ENCODE data around the gene FOXS1.
A peak's percentile ranks its signal among the peaks of the same experiment; 100 is the strongest.

FOXS1 gene

GRCh38 chr20:31824125-31824485, 21.3 kb downstream of the FOXS1 start:
- Histone ChIP-seq H3K9ac (ENCODE audit: low read length) (no peak overlapping the region), H3K9me3 (ENCODE audit: control insufficient read depth, low read length) (no peaks in the 10 kb centered on the region), H3K14ac (ENCODE audit: low read length in 2 of 2) (no peak overlapping the region), H2BK120ac (ENCODE audit: low read depth, low read length) (no peak overlapping the region), H3K27ac (ENCODE audit: low read length, poor library complexity, severe bottlenecking) (no peak overlapping the region), H3K4me1 (ENCODE audit: control insufficient read depth, insufficient read depth, low read depth, low read length) (peaks cover 26% of the 10 kb centered on the region), H4K91ac (ENCODE audit: low read length) (no peak overlapping the region), H3K4me2 (ENCODE audit: low read length, poor library complexity, severe bottlenecking) (no peak overlapping the region), H3K36me3 (ENCODE audit: control insufficient read depth in 1 of 2, insufficient read depth in 2 of 2, low read depth in 1 of 2, low read length in 2 of 2) (no peaks in the 10 kb centered on the region), H2BK12ac (ENCODE audit: low read length in 2 of 2) (no peak overlapping the region), H3K4ac (ENCODE audit: low read depth in 1 of 2, low read length in 2 of 2) (no peak overlapping the region), H3K4me3 (ENCODE audit: insufficient read depth in 1 of 2, low read depth in 1 of 2, low read length in 2 of 2) (no peak overlapping the region), H2BK15ac (ENCODE audit: low read depth, poor library complexity, severe bottlenecking) (no peak overlapping the region), H3K18ac (ENCODE audit: low read depth in 1 of 2, low read length in 2 of 2) (no peak overlapping the region), H3K79me1 (replicated peaks; ENCODE audit: low read length, poor library complexity, severe bottlenecking) (no peaks in the 10 kb centered on the region), H2AFZ (ENCODE audit: low read depth, low read length) (no peak overlapping the region), H3K27me3 (ENCODE audit: control insufficient read depth in 1 of 2, insufficient read depth in 1 of 2, low read length in 2 of 2) (peaks cover 22 to 69% of the 10 kb centered on the region in 2 experiments), H3K23ac (ENCODE audit: low read length in 2 of 2) (no peak overlapping the region), H4K8ac (ENCODE audit: low read length) (no peak overlapping the region), H2BK5ac (ENCODE audit: low read depth, low read length, poor library complexity, severe bottlenecking) (no peak overlapping the region), H2AK5ac (ENCODE audit: low read length, severe bottlenecking) (peak overlapping the region; percentile 13)
- no peak for DNase-seq
- WGBS = 89% methylated on average over 4 of the region's 4 CpGs

GRCh38 chr20:31823360-31824124, 21.9 kb downstream of the FOXS1 start:
- no peak overlapping the region for H2BK5ac ChIP-seq (ENCODE audit: low read depth, low read length, poor library complexity, severe bottlenecking)
- H3K36me3 ChIP-seq (ENCODE audit: control insufficient read depth in 1 of 2, insufficient read depth in 2 of 2, low read depth in 1 of 2, low read length in 2 of 2) = no peaks in the 10 kb centered on the region
- H3K4me1 ChIP-seq (ENCODE audit: control insufficient read depth, insufficient read depth, low read depth, low read length) = peaks cover 26% of the 10 kb centered on the region

GRCh38 chr20:31822421-31823330, 22.7 kb downstream of the FOXS1 start:
- Histone ChIP-seq H3K14ac (ENCODE audit: low read length in 2 of 2) (no peak overlapping the region), H3K9ac (ENCODE audit: low read length) (no peak overlapping the region), H3K4me1 (ENCODE audit: control insufficient read depth, insufficient read depth, low read depth, low read length) (peaks cover 26% of the 10 kb centered on the region), H2AFZ (ENCODE audit: low read depth, low read length) (no peak overlapping the region), H2BK12ac (ENCODE audit: low read length in 2 of 2) (no peak overlapping the region), H3K4me2 (ENCODE audit: low read length, poor library complexity, severe bottlenecking) (peak overlapping the region; percentile 40), H3K18ac (ENCODE audit: low read depth in 1 of 2, low read length in 2 of 2) (no peak overlapping the region), H4K8ac (ENCODE audit: low read length) (no peak overlapping the region), H3K4ac (ENCODE audit: low read depth in 1 of 2, low read length in 2 of 2) (no peak overlapping the region), H2BK120ac (ENCODE audit: low read depth, low read length) (no peak overlapping the region), H2AK5ac (ENCODE audit: low read length, severe bottlenecking) (peak overlapping the region; percentile 4), H2BK5ac (ENCODE audit: low read depth, low read length, poor library complexity, severe bottlenecking) (no peak overlapping the region), H3K9me3 (ENCODE audit: control insufficient read depth, low read length) (no peaks in the 10 kb centered on the region), H3K79me1 (replicated peaks; ENCODE audit: low read length, poor library complexity, severe bottlenecking) (no peaks in the 10 kb centered on the region), H2BK15ac (ENCODE audit: low read depth, poor library complexity, severe bottlenecking) (peak overlapping the region; percentile 13), H3K27ac (ENCODE audit: low read length, poor library complexity, severe bottlenecking) (no peak overlapping the region), H3K23ac (ENCODE audit: low read length in 2 of 2) (no peak overlapping the region), H3K27me3 (ENCODE audit: control insufficient read depth in 1 of 2, insufficient read depth in 1 of 2, low read length in 2 of 2) (peaks cover 22 to 62% of the 10 kb centered on the region in 2 experiments), H3K36me3 (ENCODE audit: control insufficient read depth in 1 of 2, insufficient read depth in 2 of 2, low read depth in 1 of 2, low read length in 2 of 2) (no peaks in the 10 kb centered on the region), H3K4me3 (ENCODE audit: insufficient read depth in 1 of 2, low read depth in 1 of 2, low read length in 2 of 2) (no peak overlapping the region), H4K91ac (ENCODE audit: low read length) (no peak overlapping the region)
- DNase-seq = peak; percentile 74
- WGBS = 21% methylated on average over 24 of the region's 29 CpGs

More at GRCh38 chr20:31823360-31824124, 21.9 kb downstream of the FOXS1 start:
- no peaks in the 10 kb centered on the region for H3K79me1 ChIP-seq (replicated peaks; ENCODE audit: low read length, poor library complexity, severe bottlenecking)
- WGBS = 78% methylated on average over 14 of the region's 14 CpGs
- DNase-seq = no peak
- H3K9ac ChIP-seq (ENCODE audit: low read length) = no peak overlapping the region
- no peak overlapping the region for H2BK15ac ChIP-seq (ENCODE audit: low read depth, poor library complexity, severe bottlenecking)
- H3K27me3 ChIP-seq (ENCODE audit: control insufficient read depth in 1 of 2, insufficient read depth in 1 of 2, low read length in 2 of 2) = peaks cover 22 to 63% of the 10 kb centered on the region in 2 experiments
- no peak overlapping the region for H3K27ac ChIP-seq (ENCODE audit: low read length, poor library complexity, severe bottlenecking)
- no peak overlapping the region for H3K18ac ChIP-seq (ENCODE audit: low read depth in 1 of 2, low read length in 2 of 2)
- peak overlapping the region; percentile 4 for H2AK5ac ChIP-seq (ENCODE audit: low read length, severe bottlenecking)
- H2BK12ac ChIP-seq (ENCODE audit: low read length in 2 of 2) = no peak overlapping the region
- H2BK120ac ChIP-seq (ENCODE audit: low read depth, low read length) = no peak overlapping the region
- H3K4me2 ChIP-seq (ENCODE audit: low read length, poor library complexity, severe bottlenecking) = no peak overlapping the region
- H3K4ac ChIP-seq (ENCODE audit: low read depth in 1 of 2, low read length in 2 of 2) = no peak overlapping the region
- H3K14ac ChIP-seq (ENCODE audit: low read length in 2 of 2) = no peak overlapping the region
- H4K91ac ChIP-seq (ENCODE audit: low read length) = no peak overlapping the region
- H3K4me3 ChIP-seq (ENCODE audit: insufficient read depth in 1 of 2, low read depth in 1 of 2, low read length in 2 of 2) = no peak overlapping the region
- no peak overlapping the region for H2AFZ ChIP-seq (ENCODE audit: low read depth, low read length)
- H3K23ac ChIP-seq (ENCODE audit: low read length in 2 of 2) = no peak overlapping the region
- H4K8ac ChIP-seq (ENCODE audit: low read length) = no peak overlapping the region
- no peaks in the 10 kb centered on the region for H3K9me3 ChIP-seq (ENCODE audit: control insufficient read depth, low read length)

- no peak overlapping the region for H3K18ac ChIP-seq (ENCODE audit: low read depth in 1 of 2, low read length in 2 of 2)
- no peaks in the 10 kb centered on the region for H3K79me1 ChIP-seq (replicated peaks; ENCODE audit: low read length, poor library complexity, severe bottlenecking)
- no peak overlapping the region for H4K8ac ChIP-seq (ENCODE audit: low read length)
- H3K4me3 ChIP-seq (ENCODE audit: insufficient read depth in 1 of 2, low read depth in 1 of 2, low read length in 2 of 2) = no peak overlapping the region
- DNase-seq = no peak
- H2BK15ac ChIP-seq (ENCODE audit: low read depth, poor library complexity, severe bottlenecking) = no peak overlapping the region
- H3K4me1 ChIP-seq (ENCODE audit: control insufficient read depth, insufficient read depth, low read depth, low read length) = peaks cover 27% of the 10 kb centered on the region
- H3K36me3 ChIP-seq (ENCODE audit: control insufficient read depth in 1 of 2, insufficient read depth in 2 of 2, low read depth in 1 of 2, low read length in 2 of 2) = no peaks in the 10 kb centered on the region
- no peak overlapping the region for H3K9ac ChIP-seq (ENCODE audit: low read length)
- no peaks in the 10 kb centered on the region for H3K9me3 ChIP-seq (ENCODE audit: control insufficient read depth, low read length)
- no peak overlapping the region for H3K4me2 ChIP-seq (ENCODE audit: low read length, poor library complexity, severe bottlenecking)
- H3K23ac ChIP-seq (ENCODE audit: low read length in 2 of 2) = no peak overlapping the region
- no peak overlapping the region for H2AFZ ChIP-seq (ENCODE audit: low read depth, low read length)
- H4K91ac ChIP-seq (ENCODE audit: low read length) = no peak overlapping the region
- H3K27ac ChIP-seq (ENCODE audit: low read length, poor library complexity, severe bottlenecking) = no peak overlapping the region
- no peak overlapping the region for H2BK12ac ChIP-seq (ENCODE audit: low read length in 2 of 2)
- no peak overlapping the region for H2BK5ac ChIP-seq (ENCODE audit: low read depth, low read length, poor library complexity, severe bottlenecking)
- WGBS = 67% methylated on average over 4 of the region's 5 CpGs
- no peak overlapping the region for H3K4ac ChIP-seq (ENCODE audit: low read depth in 1 of 2, low read length in 2 of 2)
- no peak overlapping the region for H2AK5ac ChIP-seq (ENCODE audit: low read length, severe bottlenecking)
- H3K27me3 ChIP-seq (ENCODE audit: control insufficient read depth in 1 of 2, insufficient read depth in 1 of 2, low read length in 2 of 2) = peaks cover 14 to 64% of the 10 kb centered on the region in 2 experiments
- no peak overlapping the region for H2BK120ac ChIP-seq (ENCODE audit: low read depth, low read length)
- no peak overlapping the region for H3K14ac ChIP-seq (ENCODE audit: low read length in 2 of 2)
These were observed 24.0 kb downstream of the FOXS1 start for GRCh38 chr20:31821427-31821826.
